Measurements from ENCODE around the gene RNF168. TPM values are rescaled to one million over a fixed set of nuclear protein-coding genes. Genes with fewer than 3 reads are reported as not detected.
A peak's percentile ranks its signal among the peaks of the same experiment; 100 is the strongest.
"Not testable (repeated sequence)": the region's sequence is repeated elsewhere in the genome, so short reads cannot be mapped to it uniquely, and the experiment has no call there.

RNF168 gene
- total RNA-seq, 2 donors from 2014 or later: 19.9 to 24.6 TPM

DNA sequence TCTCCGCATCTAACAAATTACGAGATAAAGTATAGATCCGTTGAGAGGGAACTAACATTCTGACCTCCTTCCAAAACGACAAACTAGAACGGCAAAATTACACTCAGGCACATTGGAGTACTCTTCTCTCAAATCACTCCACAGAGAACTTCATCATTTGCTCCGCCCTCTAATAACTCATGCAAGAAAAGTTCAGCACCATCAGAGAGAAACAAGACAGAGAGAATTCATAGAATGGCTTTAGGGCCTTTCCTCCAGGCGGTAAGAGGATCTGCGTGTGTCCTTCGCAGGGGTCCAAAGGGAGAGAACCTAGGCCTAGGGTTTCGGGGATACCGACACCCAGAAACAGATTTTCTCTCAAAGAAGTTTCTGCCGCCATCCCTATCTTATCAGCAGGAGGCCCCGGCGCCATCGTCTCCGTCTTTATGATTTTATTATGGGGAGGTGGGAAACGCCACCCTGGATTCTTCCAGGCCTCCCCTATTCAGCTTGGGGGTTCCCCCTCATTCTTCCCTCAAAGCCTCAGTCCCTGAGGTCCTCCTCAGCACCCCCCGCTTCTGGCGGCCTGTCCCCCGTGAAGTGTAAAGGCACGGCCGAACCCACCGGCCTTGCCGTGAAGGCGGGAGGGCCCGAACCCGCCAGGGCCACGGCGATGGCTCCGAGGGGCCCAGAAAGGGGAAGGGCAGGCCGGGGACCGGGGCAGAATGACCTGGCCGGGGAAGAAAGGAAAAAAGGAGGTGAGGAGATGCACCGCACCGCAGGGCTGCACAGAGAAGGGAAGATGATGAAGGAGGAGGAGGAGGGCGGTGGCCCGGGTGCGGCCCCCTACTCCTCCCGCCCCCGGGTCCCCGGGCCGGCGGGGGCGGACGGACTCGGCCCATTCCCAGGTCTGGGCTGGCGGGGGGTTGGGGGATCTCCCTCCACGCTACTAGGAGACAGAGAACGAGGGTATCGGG, 72.1 kb downstream of the RNF168 start:
- DNase-seq (ENCODE audit: low spot score): peak; percentile 83
- intact Hi-C loops (cut with DNase I): no loop called here

DNA sequence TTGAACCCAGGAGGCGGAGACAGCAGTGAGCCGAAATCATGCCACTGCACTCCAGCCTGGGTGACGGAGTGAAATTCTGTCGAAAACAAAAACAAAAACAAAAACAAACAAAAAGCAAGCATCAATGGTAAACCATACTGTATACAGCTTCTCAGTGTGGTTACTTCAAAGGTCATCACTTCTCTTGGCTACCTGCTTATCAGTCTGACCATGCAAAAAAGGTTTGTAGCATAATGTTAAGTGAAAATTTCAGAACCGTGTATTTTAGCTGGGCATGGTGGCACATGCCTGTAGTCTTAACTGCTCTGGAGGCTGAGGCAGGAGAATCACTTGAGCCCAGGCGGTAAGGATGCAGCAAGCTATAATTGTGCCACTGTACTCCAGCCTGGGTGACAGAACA, 75.5 kb downstream of the RNF168 start:
- DNase-seq (ENCODE audit: low spot score): no peak
- intact Hi-C loops (cut with DNase I): no loop called here

DNA sequence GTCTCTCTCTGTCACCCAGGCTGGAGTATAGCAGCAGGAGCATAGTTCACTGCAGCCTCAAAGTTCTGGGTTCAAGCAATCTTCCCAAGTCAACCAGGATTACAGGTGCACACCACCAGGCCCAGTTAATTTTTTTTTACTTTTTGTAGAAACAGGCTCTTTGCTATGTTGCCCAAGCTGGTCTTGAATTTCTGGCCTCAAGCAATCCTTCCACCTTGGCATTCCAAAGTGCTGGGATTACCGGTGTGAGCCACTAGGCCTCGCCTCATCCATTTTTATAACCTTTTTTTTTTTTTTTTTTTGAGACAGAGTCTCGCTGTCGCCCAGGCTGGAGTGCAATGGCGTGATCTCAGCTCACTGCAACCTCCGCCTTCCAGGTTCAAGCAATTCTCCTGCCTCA, 79.1 kb downstream of the RNF168 start:
- intact Hi-C loops (cut with DNase I): not testable (repeated sequence)

DNA sequence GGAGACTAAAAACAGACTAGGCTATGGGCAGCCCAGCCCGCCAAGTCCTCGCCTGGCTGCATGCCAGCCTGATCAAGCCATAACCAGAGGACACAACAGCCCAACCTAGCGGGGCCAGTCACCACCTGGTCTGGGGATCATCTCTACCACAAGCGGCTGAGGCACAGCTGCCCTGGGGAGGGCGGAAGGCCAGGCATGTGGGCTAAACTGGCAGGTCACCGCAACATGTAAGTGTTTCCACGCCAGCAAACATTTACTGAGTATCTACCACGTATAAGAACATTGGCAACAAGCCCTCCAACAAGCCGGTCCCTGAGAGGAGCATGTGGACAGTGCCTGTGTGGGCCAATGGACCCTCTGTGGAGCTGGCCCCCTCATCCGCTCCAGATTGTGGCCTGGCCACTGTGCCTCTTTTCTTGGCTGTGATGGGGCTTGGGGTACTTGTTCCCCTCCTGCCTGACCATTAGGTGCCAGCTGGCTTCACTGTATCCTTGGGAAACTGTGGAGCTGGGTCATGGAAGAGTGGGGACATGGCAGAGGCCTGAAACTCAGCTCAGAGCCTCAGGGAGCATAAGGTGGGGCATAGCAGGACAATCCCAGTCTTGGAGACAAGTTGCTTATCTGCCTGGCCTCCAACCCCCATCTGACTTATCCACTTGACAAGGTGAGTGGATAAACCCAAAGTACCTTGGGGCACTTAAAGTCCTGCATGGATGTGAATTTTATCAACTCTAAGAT, 80.4 kb downstream of the RNF168 start:
- intact Hi-C loops (cut with DNase I): no loop called here
- no peak for DNase-seq (ENCODE audit: low spot score)

More for the DNA sequence above, 79.1 kb downstream of the RNF168 start:
- DNase-seq (ENCODE audit: low spot score): not testable (repeated sequence)

DNA sequence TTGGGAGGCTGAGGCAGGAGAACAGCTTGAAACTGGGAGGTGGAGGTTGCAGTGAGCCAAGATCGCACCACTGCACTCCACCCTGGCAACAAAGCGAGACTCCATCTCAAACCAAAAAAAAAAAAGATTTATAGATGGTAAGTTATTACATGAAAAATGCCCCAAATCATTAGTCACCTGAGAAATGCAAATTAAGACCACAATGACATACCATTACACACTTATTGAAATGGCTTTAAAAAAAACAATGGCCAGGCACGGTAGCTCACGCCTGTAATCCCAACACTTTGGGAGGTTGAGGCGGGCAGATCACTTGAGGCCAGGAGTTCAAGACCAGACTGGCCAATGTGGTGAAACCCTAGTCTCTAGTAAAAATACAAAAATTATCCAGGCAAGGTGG, 81.9 kb downstream of the RNF168 start:
- intact Hi-C loops (cut with DNase I): not testable (repeated sequence)

DNA sequence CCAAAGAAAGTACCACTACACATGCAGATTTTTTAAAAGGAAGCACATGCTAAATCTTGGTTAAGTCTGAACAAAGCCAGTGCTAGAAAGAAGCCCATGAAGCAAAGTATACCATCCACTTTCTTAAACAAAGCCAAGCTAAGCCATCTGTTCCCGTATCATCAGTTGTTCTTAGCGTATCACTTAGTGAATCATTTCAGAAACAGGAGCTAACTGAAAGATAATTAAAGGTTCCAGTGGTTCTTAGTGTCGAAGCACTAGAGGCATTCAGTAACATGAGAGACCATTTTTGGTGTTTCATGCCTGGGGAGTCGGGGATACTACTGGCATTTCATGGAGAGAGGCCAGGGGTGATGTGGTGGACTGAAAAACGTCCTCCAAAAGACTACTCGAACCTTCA, 84.2 kb downstream of the RNF168 start:
- intact Hi-C loops (cut with DNase I): no loop called here
- DNase-seq (ENCODE audit: low spot score): no peak

More for the DNA sequence above, 81.9 kb downstream of the RNF168 start:
- DNase-seq (ENCODE audit: low spot score): not testable (repeated sequence)

Other genes with a start within 250 kb of the RNF168 start
- 10 to 100 TPM; 62.9 to 64.9 TPM for gene PCYT1A, start 216.0 kb downstream of the RNF168 start, total RNA-seq
- gene DYNLT2B, start 185.5 kb downstream of the RNF168 start, total RNA-seq: 1 to 10 TPM; 2.8 to 3.8 TPM
- gene TM4SF19, start 165.4 kb downstream of the RNF168 start, total RNA-seq: not detected
- gene UBXN7, start 71.3 kb downstream of the RNF168 start, total RNA-seq: 10 to 100 TPM; 41.5 to 42.8 TPM
- not detected for gene SMCO1, start 11.6 kb upstream of the RNF168 start, total RNA-seq
- gene WDR53, start 64.8 kb upstream of the RNF168 start, total RNA-seq: 10 to 100 TPM in 1 of 2 donors, 1 to 10 TPM in 1; 8.1 to 10.3 TPM
- gene FBXO45, start 64.9 kb upstream of the RNF168 start, total RNA-seq: 10 to 100 TPM in 1 of 2 donors, 1 to 10 TPM in 1; 7.5 to 11.3 TPM
- gene NRROS, start 135.9 kb upstream of the RNF168 start, total RNA-seq: 10 to 100 TPM in 1 of 2 donors, 1 to 10 TPM in 1; 8.0 to 10.6 TPM
- 1 to 10 TPM in 1 of 2 donors, under 1 TPM in 1; 0.69 to 1.3 TPM for gene CEP19, start 208.5 kb upstream of the RNF168 start, total RNA-seq
- gene PIGX, start 208.6 kb upstream of the RNF168 start, total RNA-seq: 10 to 100 TPM; 23.9 to 24.1 TPM
- gene PAK2, start 236.1 kb upstream of the RNF168 start, total RNA-seq: 10 to 100 TPM; 39.7 to 57.9 TPM

All from posterior vena cava (tissue), 2 donors.